Activated T-cell treated with anti-CD3 and anti-CD28 coated beads for 1 hour (primary cell): ENCODE results near the gene PRRC1.

ENCODE experiments used
- DNase-seq: peaks from one replicate; pipeline ENCODE4 v3.0.0-alpha.2; 2020; ENCODE audit warnings: low read depth

Gene PRRC1

DNA sequence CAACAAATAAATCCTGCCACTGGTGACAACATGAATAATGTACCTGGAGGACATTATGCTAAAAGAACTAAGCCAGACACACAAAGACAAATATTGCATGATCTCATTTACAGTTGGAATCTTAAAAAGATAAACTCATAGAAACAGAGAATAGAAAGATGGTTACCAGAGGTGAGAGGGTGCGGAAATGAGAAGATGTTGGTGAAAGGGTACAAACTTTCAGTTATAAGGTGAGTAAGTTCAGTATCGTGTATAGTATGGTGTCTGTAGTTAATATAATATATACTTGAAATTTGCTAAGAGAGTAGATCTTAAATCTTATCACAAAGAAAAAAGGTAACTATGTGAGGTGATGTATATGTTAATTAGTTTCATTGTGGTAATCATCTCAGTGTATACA is 63.3 kb downstream of the PRRC1 start:
- DNase-seq, result no peak

- DNase-seq, result no peak
These were observed 64.0 kb downstream of the PRRC1 start for GRCh38 chr5:127581450-127581849.

GRCh38 chr5:127582773-127583370 is 65.4 kb downstream of the PRRC1 start:
- no peak for DNase-seq

GRCh38 chr5:127583866-127584265 is 66.4 kb downstream of the PRRC1 start:
- DNase-seq, result no peak

DNA sequence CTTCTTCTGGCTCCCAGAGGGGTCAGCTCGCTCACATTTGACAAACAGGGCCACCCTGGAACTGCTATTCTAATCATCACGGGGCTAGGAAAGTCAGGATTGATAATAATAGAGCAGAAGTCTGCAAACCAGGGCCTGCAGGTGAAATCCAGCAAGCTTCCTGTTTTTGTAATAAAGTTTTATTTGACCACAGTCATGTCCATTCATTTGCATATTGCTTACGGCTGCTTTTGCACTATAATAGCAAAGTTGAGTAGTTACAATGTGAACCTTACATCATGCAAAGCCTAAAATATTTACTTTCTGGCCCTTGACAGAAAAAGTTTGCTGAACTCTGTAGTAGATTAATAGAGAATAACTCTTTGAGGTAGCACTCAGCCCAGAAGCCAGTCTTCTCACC is 68.2 kb downstream of the PRRC1 start:
- DNase-seq, result no peak

DNA sequence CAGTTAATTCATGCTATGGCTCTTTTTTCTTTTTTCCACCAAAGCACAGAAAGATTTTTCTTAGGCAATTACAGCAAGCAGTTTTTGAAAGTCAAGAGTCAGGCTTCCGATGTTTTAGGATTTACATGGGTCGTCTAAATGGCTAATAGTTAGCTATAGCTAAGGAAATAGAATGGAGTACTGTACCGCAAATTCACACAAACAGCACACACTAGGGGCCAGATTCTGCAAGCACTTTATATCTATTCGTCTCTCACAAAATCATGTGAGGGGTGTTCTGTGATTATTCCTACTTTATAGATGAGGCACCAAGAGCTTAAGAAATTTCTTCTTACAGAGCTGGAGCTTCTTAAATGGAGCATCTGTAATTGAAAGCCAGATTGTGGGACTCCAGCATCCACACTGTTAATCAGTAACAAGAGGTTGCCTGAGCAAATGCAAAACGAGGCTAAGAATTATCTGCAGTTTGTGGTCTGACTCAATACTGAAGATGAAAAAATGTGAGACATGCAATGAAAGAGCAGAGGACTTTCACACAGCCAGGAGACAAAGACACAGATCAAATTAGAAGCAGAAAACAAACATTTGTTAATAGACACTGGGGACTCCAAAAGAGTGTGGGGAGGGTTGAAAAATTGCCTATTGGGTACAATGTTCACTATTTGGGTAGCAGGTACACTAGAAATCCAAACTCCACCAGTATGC is 68.8 kb downstream of the PRRC1 start:
- no peak for DNase-seq

- no peak for DNase-seq
These were observed 69.4 kb downstream of the PRRC1 start for GRCh38 chr5:127586811-127587210.

GRCh38 chr5:127587246-127587917 is 69.9 kb downstream of the PRRC1 start:
- no peak for DNase-seq

DNA sequence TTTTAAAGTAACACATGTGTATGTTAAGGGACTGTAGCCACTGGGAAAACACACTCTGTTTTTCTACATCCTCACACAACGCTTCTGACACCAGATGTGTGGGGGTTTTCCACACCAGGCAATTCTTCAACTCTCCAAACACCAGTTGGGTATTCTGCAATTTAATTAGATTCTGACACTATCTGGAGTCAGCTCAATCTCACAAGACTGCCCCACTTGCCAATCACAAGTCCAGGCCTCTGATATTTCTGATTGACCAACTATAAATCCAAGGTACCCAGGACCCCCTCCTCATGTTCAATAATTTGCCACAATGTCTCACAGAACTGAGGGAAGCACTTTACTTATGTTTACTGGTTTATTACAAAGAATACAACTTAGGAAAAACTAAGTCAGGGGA is 70.9 kb downstream of the PRRC1 start:
- no peak for DNase-seq

DNA sequence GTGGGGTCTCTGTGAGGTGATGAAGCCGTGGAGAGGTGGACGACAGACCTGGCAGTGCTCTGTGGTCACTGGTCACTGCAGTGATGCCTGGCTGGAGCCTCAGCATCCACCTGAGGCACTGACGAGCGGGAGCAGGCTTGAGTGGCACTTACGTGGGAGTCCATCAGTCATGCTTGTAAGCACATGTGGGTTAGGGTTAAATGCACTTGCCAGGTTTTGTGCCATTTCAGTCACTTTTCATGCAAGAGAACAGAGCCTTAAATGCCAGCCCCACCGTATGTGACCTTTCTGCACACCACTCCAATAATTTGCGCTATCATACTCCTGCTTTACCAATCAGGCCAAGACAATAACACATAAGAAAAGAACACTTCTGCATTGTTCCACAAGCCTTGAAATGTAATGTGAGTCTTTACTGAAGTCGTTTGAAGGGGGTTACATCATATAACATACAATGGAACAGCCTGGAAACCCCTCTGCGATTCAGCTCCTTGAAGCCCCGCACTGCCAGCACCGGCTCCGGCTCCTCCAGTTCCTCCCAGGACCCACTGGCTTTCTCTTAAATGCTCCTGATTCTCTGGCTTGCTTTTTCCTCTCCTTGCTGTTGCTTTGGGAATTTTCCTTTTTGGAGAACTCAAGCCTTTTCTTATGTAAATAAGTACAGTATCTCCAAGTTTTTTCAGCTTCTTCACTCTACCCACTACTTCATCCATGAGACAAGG is 72.0 kb downstream of the PRRC1 start:
- no peak for DNase-seq

- no peak for DNase-seq
These were observed 72.8 kb downstream of the PRRC1 start for GRCh38 chr5:127590156-127590722.

GRCh38 chr5:127595484-127596368 is 78.3 kb downstream of the PRRC1 start:
- DNase-seq, result no peak

- DNase-seq, result no peak
These were observed 79.1 kb downstream of the PRRC1 start for GRCh38 chr5:127596501-127596900.

DNA sequence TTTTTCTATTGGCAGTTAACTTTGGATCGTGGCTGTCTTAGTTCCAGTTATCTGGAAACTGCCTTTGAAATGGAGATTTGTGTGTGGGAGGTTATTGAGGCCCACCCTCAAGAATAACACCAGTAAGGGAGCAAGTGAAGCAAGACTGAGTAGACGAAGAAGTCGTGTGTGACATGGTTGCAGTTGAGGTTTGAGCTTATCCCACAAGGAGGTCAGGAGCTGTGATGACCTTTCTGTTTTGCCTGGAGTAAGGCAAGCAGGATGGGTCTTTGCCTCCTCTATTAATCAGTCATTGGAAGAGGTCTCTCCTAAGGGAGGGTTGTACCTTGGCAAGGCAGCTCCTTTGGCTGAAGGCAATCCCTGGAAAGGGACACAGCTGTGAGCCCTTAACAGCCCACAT is 81.9 kb downstream of the PRRC1 start:
- DNase-seq, result no peak

DNA sequence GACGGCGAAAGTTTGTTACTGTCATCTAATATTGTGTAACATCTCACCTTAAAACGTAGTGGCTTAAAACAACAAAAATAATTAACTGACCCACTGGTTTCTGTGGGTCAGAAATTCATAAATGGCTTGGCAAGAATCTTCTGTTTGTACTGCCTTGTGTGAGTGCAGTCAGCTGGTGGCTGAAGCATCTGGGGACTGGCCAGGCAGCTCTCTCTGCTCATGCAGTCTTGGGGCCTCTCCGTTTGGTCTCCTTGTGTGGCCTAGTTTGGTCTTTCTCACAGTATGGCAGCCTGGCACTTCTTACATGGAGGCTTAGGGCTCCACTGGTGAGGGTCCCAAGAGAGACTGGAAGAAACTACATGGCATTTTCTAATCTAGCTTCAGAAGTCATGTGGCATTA is 82.4 kb downstream of the PRRC1 start:
- no peak for DNase-seq

DNA sequence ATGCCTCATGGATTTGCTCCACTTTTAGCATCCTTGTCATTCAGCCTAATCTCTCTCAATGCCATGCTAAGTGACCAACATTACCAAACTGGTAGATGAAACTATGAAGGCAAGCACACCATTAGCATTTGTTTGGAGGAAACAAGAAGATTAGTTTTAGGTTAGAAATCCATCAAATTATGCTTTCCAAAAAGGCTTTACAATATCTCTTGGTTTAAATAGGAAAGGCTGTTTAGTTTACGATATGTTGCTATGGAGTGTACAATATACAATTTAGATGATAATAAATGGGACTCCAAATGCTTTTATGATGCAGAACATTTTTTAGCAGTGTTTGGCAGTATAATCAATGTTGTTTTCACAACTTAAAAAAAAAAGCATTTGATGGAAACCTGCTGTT is 83.7 kb downstream of the PRRC1 start:
- no peak for DNase-seq

- no peak for DNase-seq
These were observed 84.2 kb downstream of the PRRC1 start for GRCh38 chr5:127601601-127602000.

- no peak for DNase-seq
These were observed 85.0 kb downstream of the PRRC1 start for GRCh38 chr5:127602481-127602880.

GRCh38 chr5:127602896-127603844 is 85.7 kb downstream of the PRRC1 start:
- no peak for DNase-seq
